IPS-NIHi7 (cell line): ENCODE measurements around the gene ZIC5.
A peak's percentile ranks its signal among the peaks of the same experiment; 100 is the strongest.

ENCODE experiments used
- DNase-seq: peaks from one replicate; pipeline ENCODE4 v3.0.0; 2012; ENCODE audit warnings: mixed read lengths; ENCODE audit errors: extremely low spot score

Gene ZIC5

DNA sequence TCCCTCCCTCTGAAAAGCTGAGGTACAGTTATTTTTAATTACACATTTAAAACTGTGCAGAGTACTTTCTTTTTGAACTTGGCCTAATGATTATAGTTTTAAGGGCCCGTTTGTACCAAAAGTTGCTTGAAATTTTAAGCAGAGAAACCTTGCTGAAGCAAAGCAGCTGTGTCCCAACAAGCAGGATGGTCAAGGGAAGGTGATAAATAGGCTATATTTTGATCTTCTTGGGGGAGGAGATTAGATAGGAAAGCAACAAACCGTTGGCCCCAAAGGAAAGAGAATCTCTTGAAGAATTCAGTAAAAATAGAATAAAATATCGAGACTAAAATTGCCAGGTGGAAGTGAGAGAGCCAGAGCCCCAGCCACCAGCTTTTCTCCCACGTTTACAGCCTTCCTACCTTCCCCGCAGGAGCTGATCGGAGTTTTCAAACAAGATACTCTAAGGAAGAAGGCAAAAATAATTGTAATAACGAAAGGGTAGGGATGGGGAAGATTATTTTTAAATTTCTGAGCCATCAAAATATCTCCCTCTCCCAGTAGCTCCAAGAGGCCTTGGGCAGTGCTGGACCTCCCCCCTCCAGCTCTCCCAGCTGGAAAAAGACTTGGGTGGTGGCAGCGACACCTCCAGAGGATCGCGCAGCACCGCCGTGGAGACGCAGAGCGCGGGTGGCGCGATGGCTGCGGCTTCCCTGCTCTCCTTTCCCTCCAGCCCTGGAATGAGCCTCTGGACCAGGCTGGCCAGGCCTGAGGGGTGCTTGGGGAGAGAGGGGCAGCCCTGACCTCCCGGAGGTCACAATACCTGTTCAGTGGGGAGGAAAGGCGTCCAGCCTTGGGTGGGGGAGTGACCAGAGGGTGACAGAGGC is 15.8 kb upstream of the ZIC5 start:
- DNase-seq, result no peak

DNA sequence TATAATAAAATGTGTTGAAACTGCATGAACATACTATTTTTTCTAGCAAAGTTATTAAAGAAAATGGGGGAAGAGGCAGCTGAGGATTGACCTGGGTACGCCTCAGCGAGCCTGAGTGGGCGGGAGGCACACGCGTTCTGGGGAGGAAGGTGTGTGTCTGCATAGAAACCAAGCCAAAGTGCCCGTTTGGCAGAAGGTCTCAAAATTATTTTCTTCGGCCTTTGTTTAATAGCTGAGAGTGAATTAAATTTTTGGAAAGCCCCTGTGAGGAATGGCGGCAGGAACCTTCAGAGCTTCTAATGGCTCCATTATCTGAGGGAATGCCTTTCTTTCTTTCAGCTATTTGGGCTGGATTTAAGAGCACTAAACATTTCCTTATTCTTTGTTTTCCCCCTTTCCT is 15.2 kb upstream of the ZIC5 start:
- DNase-seq, result no peak

DNA sequence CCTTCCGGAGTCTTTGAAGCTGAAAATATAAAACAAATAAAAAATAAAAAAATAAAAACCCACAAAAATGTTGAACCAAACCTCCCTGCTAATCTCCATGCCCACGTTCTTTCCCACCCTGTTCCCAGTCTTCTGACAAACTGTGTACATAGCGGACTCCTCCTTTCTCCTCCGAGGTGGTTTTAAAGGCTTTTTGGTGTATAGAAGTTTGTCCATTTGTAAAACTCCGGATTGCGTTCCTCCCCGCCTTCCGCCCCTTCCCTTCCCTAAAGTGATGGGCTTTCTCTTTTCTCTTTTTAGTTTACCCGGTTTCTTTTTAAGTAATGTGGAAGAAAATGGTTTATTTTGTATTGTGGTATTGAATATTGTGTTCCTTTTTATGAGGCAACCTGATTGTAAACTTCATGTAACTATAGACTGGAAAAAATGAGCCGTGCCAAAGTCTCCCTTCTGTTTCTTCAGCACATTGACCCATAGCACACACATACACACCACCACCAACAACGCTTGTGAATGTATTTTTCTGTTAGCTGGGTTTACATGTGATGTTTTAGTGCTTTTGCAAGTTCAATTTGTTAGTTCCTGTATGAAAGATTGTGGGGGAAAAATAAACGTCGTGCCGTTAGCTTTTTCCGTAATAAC is 14.4 kb upstream of the ZIC5 start:
- no peak for DNase-seq

DNA sequence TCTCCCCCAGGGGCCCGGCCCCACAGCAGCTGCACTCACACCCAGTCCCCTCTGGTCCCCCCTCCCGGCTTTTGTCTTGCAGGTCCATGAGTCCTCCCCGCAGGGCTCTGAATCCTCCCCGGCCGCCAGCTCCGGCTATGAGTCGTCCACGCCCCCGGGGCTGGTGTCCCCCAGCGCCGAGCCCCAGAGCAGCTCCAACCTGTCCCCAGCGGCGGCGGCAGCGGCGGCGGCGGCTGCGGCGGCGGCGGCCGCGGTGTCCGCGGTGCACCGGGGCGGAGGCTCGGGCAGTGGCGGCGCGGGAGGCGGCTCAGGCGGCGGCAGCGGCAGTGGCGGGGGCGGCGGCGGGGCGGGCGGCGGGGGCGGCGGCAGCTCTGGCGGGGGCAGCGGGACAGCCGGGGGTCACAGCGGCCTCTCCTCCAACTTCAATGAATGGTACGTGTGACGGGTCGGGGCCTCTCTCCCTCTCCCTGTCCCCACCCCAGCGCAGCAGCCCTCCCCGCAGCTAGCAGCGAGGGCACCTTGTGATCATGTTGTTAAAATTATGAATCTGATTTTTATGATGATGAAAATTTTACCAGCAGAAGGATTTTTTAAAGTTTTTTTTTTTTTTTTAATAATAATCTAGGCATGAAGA is 13.8 kb upstream of the ZIC5 start:
- DNase-seq, result no peak

DNA sequence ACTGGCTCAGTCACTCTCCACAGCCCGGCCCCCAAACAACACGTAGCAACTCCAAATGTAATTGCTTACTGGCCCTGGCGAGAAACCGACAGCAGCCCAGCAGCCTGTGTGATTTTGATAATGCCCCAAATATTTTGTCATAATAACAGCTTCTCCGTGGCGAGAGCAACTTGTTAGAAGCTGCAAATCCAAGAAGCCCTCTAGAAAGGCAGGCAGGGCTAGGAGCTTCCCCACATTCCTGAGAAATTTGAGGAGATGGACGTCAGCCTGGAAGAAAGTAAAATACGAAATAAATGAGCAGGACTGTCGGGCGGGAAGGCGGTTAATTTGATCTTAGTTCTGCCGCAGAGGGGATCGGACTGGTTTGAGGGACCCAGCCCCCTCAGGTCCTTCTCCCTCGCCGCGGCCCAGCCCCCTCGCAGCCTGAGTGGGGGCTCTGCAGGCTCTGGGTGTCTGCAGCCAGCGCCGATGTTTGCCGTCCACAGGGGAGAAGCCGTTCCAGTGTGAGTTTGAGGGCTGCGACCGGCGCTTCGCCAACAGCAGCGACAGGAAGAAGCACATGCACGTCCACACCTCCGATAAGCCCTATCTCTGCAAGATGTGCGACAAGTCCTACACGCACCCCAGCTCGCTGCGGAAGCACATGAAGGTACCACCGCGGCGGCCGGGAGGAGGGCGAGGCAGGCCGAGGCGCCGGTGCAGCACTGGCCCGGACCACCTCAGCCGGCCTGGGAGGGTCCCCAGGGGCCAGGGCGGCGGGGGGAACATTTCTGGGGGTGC is 13.1 kb upstream of the ZIC5 start:
- no peak for DNase-seq

DNA sequence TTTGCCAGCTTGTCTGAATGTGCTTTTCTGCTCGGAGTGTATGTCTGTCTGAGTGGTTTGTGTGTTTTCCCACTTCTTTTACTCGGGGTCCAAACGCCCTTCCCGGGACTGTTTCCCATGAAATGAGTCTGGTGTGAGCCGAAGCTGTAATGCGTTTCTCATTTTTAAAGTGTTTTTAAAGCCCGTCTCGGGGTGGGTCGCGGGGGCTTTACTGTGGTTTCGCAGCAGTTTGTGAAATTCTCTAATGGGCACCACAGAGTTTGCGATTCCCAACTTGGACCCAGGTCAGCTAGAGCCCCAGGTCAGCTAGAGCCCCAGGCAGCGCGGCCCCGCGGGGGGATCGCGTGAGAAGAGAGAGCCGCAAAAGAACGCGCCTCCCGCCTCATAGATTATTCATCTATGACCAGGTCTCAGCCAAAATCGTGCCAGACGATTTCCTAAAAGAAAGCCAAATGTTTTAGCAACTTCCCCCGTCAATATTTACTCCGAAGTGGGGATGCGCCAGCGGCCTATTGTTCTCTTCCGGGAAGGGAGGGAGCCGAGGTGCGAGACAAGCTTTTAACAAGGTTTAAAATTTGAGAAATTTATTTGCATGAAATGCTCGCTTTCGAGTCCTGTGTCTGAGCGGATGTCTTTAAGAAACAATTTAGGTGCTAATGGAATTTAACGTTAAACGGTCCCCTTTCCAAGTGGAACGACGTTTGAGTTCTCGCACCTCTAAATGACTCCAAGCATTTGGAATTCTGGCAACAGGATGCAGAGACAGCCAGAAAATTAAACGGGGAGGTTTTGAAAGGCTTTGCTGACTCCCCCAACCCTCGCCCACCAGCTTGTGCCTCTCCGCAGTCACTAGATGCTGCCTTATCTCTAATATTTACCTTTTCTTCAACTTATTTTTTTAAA is 12.2 kb upstream of the ZIC5 start:
- no peak for DNase-seq

DNA sequence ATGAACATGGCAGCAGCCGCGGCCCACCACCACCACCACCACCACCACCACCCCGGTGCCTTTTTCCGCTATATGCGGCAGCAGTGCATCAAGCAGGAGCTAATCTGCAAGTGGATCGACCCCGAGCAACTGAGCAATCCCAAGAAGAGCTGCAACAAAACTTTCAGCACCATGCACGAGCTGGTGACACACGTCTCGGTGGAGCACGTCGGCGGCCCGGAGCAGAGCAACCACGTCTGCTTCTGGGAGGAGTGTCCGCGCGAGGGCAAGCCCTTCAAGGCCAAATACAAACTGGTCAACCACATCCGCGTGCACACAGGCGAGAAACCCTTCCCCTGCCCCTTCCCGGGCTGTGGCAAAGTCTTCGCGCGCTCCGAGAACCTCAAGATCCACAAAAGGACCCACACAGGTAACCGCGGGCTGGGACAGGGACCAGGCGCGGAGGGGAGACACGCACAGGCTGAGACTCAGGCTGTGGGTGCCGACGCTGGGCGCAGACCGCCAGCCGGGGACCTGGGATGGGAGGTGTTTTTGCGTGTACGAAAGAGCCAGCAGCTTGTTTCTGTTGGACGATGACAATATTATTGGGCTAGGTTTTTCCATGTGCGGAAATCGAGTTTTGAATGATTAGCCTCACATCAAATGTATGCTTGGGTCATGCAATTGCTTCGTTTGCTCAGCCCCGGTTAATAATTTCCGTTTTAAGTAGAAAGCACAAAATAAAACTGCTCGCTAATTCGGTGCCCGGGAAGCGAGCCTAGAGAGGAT is 11.3 kb upstream of the ZIC5 start:
- no peak for DNase-seq

DNA sequence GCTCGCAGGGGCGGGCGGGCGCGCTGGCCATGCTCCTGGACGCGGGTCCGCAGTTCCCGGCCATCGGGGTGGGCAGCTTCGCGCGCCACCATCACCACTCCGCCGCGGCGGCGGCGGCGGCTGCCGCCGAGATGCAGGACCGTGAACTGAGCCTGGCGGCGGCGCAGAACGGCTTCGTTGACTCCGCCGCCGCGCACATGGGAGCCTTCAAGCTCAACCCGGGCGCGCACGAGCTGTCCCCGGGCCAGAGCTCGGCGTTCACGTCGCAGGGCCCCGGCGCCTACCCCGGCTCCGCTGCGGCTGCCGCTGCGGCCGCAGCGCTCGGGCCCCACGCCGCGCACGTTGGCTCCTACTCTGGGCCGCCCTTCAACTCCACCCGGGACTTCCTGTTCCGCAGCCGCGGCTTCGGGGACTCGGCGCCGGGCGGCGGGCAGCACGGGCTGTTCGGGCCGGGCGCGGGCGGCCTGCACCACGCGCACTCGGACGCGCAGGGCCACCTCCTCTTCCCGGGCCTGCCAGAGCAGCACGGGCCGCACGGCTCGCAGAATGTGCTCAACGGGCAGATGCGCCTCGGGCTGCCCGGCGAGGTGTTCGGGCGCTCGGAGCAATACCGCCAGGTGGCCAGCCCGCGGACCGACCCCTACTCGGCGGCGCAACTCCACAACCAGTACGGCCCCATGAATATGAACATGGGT is 10.6 kb upstream of the ZIC5 start:
- DNase-seq, result no peak

DNA sequence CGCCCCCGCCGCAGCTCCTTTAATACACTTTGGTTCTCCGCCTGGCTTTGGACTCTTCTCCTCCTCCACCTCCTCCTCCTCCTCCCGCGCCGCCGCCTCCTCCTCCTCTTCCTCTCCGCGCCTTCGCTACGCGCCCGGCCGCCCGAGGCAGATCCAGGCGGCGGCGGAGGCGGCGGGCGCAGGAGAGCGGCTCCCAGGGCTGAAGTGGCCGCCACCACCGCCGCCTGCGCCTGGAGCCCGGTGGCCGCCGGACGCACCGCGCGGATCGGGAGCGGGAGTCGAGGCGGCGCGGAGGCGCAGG is 10.1 kb upstream of the ZIC5 start, which contains the start of gene ZIC2:
Gene ZIC2 (plus strand): TSS at position 50 of the 301 bp plus-strand sequence. CDS start 281 bp downstream, outside the sequence.
- DNase-seq, result no peak

DNA sequence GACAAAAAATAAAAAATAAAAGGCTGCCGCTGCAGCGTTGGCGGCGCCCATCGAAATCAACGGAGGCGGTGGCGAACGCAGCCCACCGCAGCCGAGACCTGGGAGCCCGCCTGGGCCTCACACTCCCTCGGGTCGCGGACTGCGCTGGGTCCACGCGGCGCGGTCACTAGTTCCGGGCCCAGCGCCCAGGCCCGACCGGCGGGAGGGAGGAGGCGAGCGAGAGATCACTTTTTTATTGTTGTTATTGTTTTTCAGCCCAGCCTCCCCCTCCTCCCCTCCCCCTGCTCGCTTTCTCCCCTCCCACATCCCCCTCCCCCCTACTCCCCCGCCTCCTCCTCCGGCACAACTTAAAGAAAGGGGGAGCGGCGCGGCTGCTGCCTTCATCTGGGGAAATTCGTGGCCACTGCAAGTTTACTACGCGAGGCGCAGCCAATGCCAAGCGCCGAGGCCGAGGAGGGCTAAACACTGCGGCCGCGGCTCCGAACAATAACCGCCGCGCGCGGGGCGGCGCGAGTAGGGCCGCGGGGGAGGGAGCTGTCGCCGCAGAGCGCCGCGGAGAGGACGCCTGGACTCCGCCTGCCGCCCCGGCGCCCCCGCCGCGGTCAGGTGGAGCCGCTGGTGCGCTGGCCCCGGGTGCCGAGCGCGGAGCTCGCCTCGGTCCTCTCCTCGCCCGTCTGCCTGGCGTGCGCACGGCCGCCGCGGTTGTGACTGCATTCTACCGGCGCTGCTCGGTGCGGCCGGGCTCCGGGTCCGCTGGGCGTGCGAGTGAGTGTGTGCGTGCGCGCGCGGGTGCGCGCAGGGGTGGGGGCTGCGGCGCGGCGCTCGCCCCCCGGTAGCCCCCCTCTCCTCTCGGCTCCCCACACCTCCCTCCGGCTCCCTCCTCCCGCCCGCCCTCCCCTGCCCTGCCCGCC is 9.5 kb upstream of the ZIC5 start:
- DNase-seq, result no peak

DNA sequence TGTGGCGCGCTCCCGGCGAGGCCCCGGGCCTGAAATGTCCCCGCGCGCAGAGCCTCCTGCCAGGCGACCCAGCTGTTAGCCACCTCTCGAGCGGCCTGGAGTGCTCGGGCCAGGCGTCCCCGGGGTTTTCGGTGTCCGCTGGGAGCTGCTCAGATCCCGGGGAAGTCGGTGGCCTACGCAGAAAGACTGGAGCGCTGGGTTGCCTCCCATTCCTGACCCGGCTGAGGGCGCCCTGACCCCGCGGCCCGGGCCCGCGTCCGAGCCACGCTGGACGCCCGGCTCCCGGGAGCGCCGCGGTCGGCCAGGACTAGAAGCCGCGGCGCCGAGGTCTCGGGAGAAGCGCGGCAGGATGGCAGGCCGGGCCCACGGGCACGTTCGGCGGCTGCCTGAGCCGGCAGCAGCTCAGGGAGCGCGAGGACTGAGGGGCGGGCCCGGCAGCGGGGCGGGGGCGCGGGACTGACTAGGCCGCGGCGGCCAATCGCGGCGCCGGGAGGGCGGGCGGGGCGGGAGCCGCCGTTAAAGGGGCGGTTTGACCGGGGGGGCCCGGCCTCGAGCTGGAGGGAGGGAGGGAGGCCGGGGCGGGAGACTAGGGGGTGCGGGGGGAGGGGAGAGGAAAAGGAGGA is 8.7 kb upstream of the ZIC5 start:
- DNase-seq, result peak; percentile 75

DNA sequence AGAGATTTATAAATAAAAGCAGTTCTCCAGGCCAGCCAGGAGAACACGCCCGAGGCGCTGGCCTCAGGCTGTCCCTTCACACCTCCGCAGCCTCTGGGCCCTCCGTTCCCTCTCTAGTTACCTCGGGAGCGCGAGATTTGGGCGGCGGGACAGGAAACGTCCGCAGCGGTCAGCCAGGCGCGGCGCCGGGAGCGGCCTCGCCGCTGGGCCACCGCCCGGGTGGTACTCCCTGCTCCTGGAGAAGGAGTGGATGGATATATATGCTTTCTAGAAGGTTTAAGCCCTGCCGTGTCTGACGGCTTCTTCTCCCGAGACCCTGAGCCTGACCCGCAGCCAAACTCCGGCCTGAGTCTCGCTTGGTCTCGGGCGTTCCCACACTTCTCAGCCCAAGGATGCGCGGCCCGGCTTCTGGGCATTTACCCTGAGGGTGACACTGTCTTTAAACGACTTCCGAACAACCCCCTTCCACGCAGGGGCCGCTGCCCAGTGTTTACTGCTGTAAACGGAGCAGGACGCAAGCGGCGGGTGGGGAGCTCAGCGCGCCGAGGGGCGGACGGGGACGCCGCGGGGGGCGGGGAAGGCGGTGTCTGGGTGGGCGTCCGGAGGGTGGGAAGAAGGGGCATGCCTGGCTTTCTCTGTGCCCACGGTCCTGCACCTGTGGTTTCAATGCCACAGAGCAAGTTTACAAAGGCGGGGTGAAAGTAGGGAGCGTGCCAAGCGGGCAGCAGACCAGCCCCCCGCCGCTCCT is 8.1 kb upstream of the ZIC5 start:
- DNase-seq, result no peak

DNA sequence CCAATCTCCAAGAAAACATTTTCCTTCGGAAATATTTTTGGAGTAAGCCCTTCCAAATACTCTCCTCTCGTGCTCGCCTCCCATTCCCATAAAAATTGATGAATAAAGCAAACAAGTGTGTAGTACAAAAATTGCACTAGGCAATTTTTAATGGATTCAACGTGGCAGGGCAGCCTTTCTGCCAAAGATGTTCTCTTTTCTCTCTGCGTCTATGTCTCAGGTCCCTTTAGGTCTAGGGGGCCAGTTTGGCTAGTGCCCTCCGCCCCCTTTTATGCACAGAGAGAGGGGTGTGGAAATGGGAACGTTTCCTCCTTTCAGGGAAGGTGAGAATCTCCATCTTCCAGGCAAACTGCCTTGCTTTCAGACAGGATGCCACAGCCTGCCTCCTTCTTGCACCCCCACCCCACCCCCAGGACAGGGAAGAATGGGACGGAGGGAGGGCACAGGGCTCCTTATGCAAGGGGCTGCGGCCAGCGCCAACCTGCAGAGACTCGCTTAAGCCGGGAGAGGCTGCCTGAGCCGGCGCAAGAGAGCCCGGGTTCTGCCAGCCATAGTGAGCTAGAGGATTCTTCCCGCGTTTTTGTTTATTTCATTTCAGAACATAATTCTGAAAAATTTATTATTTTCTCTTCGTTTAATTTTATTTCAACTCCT is 7.4 kb upstream of the ZIC5 start:
- no peak for DNase-seq

DNA sequence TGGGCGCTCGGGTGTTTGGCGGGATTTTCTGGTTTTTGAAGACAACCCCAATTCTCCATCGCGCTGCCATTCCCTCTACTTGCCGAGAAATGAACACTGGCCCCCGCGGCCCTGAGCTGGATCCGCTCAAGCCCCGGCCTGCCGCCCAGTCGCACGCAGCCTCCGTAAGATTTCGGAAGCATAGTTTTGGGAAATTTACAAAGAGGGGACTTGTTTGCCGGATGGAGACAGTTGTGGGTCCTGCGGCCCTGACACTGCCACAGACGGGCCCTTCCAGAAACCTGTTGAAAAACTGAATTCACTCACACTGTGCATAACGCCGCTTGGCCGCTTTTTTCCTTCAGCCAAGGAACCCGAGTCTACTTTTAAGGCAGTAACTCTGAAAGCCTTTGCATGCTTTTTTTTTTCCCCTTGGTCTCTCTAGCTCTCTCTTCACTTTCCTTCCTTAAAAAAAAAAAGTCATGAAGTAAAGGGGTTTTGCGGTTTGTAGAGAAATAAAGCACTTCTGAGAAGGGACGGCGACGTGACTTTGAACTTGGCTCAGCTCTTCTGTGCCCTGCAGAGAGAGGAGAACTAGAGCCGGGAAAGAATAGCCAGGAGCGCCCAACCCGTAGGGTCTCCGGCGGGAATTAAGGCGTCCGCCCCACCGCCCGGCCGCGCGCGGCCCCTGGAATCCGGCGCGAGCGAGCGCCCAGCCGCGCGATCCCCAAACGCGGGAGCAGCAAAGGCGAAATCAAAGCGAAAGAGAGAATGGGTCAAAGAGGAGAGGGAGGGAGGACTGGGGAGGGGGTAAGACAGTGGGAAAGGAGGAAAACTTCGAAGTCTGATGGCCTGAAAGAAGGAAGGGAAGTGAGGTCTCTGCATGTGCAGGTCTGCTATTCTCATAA is 6.6 kb upstream of the ZIC5 start:
- DNase-seq, result no peak

DNA sequence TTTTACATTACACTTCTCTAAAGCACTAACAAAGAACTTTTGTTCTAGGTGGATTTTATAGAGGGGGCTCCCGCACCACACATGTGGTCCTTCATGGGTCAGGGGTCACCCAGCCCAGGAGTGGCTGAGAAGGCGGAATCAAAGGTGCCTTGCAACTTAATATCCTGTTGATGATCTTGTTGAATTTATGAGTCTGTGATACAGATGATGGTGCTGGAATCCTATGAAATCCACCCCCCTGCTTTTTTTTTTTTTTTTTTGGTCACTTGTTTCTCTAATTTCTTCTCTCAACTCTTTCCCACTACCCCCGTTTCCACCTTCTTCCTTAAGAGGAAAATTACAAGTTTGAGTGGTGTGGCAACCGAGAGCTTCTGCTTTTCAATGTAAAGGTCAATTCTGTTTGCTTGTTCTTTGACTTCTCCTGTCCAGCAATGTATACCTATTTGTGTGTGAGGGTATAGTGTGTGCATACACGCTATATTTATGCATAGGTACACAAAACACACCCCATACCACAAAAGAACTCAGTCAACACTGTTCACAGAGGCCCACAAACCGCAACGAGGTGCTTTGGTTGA is 5.9 kb upstream of the ZIC5 start:
- no peak for DNase-seq

DNA sequence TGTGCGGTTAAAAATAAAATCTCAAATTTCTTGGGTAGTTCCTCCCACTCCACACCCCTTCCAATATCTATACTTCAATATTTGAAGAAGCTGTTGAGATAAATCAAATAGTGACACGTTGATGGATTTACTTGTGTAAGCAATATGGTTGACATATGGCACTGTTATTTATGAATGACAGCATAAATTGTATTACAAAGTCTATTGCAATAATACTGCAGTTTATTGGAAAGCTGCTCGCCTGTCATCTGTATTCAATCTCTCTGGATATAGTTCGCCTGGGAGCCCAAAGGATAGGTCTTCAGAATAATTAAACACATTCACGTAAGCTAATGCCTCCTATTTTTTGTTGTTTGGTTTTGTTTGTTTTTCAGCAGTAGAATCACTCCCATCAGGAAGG is 5.0 kb upstream of the ZIC5 start:
- DNase-seq, result no peak
